CD4-positive, alpha-beta T cell treated with Interleukin-21 for 1 hour (primary cell): ENCODE data around the gene APOA1.
"Not testable (repeated sequence)": the region's sequence is repeated elsewhere in the genome, so short reads cannot be mapped to it uniquely, and the experiment has no call there.

Experiments
- DNase-seq: peaks from one replicate; pipeline ENCODE4 v3.0.0-alpha.2; 2020

The APOA1 gene

DNA sequence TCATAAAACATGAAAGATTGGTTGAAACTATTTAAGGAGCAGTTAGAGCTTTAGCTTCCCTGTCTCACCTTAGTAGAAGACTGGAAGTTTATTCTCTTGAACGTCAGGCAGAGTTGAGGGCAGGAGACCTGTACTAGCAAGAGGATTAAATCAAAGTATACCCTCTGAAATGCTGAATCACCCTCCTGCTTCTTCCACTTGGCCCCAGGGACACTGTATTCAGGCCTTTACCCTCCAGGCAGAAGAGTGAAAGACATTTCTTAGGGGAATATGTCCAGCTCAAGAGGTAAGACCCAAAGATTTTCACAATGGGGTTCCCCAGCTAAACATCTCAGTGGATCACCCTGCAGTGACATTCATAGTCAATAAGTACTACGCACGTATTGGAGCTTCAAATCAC is 26.2 kb downstream of the APOA1 start:
- no peak for DNase-seq

DNA sequence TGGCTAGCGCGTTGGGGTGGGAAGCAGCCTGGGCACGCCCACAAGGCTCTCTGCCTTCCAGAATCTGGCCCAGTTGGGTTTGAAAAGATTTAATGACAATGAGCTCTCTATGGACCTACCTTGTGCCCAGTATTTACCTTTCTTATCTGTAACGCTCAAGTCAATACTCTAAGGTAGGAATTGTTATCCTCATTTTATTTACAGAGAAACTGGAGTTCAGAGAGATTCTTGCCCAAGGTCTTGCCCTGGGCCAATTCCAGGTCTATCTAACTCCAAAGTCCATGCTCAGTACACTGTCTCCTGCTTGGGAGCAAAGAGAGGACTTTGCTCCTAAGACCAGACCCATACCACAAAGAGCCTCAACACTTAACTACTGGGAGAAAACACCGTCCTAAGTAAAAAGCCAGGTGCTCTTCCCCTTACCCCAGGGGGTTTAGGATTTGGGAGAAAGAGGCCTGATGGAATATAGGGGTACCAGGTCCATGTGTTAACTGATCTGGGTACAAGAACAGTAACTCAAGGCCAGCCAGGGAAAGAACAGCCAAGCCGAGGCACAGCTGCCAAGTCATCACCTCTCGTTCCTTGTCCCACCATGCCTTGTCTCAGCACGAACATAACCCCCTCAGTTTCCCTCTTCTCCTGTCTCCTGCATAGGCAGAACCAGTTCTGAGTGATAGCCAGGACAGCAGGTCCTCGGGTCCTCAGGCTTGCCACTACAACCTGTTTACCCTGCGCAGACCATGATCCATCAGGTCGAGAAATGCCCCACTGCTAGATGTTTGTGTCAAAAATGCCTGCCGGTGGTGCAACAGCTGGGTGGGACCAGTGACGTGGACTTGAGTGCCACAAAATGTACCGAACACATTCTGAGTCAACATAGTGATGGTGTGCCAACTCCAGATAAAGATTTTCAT is 28.9 kb downstream of the APOA1 start:
- DNase-seq: no peak

DNA sequence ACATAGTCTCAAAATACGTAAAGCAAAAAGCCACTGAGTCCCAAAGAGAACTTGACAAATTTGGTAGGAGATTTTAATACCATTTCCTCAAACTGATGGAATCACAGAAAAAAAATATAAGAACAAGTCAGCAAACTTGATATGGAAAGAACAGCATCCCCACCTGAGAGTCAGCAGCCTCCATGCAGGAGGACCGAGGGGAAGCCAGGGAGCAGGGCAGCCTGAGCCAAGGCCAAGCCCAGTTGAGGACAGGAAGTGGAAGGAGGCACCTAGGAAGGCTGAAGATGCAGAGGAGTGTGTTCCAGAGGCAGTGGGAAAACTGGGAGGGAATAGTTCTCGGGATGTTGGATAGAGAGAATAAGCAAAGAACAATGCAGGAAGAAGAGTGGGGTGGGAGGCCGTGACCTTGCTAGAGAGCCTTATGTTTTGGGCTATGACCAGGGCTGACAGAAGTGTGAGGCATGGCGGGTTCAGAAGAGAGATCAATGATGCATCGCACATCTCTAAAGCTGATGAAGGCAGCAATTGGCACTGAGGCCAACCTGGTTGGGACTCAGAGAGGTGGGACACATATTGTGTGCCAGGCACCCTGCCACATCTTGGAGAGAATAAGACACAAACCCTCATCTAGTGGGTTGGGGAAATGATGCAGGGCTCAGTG is 29.7 kb downstream of the APOA1 start:
- DNase-seq: no peak

DNA sequence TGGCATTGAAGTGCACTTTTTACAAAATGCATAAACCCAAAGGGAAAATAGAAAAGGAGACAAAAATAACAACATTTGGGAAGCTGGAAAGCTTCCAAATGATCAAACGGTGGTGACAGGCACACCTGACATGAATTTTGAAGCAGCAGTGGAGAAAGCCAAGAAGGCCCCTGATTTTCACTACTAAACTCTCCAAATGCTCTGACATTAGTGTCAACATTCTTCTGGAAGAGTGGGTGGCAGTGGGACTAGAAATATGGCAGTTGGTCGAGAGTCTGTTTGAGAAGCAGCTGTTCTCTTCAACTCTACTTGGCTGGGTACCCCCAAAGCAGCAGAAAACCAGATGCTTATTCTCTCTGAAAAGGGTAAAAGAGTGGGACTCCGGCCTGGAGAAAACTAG is 33.4 kb downstream of the APOA1 start:
- no peak for DNase-seq

DNA sequence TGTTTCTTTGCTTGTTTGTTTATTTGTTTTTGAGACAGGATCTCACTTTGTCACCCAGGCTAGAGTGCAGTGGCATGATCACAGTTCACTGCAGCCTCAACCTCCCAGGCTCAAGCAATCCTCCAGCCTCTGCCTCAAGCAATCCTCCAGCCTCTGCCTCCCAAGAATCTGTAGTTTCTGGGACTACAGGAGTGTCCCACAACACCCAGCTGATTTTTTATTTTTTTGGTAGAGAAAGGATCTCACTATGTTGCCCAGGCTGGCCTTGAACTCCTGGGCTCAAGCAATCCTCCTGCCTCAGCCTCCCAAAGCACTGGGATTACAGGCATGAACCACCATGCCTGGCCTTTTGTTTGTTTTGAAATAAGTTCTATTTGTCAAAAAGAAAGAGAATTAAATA is 35.8 kb downstream of the APOA1 start:
- DNase-seq: not testable (repeated sequence)

DNA sequence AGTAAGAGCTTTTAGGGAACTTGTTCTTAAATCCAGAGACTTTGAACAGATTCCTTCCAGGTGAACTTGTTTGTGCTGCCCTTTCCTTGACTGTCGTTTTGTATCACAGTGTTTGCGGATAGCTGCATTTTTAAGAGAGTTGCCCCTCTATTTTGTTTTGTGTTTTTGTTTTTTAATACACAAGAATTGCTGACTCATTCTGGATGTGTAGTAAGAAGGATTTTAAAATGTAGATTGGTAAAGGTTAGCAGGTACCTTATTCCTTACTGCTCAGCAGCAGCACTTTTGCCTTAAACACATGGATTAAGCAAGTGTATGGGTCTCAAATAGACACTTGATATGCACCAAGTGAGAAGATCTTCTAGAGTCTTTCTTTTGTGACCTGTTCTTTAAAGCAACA is 36.8 kb downstream of the APOA1 start:
- no peak for DNase-seq

DNA sequence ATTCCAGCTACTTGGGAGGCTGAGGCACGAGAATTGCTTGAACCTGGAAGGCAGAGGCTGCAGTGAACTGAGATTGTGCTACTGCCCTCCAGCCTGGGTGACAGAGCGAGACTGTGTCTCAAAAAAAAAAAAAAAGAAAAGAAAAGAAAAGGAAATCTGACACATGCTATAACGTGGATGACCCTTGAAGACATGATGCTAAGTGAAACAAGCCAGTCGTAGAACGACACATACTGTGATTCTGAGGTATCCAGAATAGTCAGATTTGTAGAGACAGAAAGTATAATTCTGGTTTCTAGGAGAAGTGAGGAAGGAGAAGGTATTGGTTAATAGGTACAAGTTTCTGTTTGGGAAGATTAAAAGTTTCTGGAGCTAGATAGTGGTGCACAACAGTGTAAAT is 39.1 kb downstream of the APOA1 start:
- no peak for DNase-seq

DNA sequence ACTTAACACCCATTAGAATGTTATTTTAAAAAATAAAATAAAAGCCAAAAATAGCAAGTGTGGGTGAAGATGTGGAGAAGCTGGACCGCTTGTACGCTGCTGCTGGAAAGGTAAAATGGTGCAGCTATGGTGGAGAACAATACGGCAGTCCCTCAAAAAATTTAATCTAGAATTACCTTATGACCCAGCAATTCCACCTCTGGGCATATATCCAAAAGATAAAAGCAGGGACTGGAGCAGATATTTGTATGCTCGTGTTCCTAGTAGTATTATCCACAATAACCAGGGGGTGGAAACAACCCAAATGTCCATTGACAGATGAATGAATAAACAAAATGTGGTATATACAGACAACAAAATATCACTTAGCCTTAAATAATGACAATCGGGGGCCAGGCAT is 39.6 kb downstream of the APOA1 start:
- DNase-seq: no peak

DNA sequence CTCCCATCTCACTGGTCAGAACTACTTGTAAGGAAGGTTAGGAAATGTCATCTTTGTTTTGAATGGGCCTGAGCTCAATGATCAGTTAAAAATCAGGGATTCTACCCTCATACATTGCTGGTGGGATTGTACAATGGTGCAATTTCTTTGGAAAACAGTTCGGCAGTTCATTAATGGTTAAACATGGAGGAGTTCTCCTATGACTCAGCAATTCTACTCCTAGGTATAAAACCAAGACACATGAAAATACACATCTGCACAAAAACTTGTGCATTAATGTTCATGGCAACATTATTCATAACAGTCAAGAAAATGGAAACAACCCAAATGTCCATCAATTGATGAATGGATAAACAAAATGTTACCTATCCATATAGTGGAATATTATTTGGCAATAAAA is 40.9 kb downstream of the APOA1 start:
- no peak for DNase-seq

DNA sequence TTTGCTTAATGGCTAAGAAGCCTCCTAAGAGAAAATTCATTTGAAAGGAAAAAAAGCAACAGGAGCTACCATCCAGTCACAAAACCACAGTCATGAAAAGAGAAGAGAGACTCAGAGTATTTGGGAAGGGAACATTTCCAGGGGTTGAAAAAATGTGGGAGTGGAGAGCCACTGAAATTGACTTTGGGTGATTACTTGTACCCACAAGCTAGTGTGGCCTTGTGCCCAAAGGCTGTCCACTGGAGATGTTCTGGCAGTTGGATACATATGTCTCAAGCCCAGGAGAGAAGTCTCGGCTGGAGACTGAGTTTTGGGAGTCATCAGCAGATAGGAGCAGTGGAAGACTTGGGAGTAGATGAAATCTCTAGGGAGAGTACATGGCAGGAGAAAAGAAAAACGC is 42.6 kb downstream of the APOA1 start:
- no peak for DNase-seq

DNA sequence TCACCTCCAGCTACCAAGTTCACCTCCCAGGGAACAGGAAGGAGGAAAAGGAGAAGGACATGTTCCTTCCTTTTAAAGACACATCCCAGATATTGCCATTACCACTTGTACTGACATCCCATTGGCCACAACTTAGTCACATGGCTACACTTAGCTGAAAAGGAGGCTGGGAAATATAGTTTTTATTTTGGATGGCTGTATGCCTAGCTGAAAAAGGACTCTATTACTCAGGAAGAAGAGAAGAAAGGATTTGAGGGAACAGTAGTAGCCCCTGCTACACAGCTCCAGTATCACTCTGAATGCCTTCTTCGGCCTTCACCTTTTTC is 43.7 kb downstream of the APOA1 start:
- no peak for DNase-seq

DNA sequence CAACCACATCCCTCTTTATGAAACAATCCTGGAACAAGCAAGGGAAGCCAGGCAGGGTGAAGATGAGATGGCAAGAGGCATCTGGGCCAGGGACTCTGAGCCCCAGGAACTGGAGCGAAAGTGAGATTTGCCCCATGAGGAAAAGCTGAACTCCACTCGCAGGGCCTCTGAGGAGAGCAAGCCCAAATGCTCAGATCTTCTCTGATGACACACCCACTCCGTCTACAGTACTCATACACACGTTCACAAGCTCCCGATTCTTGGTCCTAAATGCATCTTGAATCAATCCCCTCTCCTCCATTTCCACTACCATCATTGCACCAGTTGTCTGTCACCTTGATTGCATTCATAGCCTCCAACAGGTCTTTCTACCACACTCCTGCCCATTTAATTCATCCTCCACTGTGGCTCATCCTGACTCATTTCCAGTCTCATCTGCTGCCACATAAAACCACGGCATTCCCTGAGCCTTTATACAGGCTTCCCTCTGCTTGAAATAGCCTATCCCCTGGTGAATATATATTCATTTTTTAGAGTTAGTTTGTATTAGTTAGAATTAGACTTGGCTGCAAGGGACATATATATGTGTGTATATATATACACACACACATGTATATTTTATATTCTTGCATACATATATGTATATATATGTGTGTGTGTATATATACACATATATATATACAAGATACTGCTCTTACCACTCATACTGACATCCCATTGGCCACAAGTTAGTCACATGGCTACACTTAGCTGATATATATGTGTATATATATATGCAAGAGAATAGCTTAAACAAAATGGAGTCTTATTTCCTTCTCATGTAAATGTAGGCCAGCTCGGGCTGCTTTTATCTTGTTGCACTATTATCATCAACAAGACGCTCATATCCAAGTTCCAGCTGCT is 44.3 kb downstream of the APOA1 start:
- DNase-seq: no peak

DNA sequence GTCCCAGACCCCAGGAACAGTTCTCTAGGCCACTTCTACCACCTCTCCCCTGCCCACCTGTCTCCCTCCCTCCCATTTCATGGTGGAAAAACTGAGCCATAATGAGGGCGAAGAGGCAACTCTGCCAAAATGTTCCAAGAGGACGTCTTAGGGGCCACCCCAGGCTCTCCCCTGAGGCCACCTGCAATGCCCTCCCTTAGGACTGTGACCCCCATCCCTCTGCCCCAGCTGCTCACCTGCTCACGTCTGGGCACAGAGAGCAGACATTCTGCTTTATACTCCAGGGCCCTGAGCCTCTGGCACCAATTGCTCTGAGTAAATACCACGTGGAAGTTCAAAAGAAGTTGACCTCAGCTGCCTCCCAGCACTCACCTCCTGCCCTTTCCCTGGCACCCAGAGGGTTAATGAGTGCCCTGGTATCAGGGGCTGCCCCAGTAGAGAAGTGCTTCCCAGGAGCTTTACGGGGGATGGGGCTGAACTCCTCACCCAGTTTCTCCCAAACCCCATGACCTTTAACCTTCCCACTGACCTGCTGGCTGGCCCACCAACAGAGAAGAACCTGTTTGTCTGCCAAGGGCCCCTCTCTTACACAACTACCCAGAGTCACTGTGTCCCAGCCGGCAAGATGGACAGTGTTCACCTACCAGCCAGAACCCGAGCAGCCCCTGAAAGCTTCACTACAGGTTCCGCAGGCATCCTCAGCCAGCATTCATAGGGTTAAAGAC is 45.1 kb downstream of the APOA1 start:
- DNase-seq: no peak

DNA sequence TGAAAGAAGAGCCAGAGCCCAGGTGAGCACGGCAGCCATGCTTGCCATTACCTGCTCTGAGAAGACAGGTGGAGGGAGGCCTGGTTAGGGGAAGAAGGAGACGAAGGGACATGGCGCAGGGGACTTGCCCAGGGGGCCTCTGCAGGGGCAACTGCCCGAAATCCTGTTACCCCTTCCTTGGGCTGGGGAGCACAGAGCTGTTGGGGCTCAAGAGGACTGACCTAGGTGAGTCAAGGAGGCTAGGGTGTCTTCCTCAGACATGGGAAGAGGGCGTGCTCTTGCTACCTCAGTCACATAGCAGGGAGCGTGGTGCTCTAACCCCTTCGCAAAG is 45.6 kb downstream of the APOA1 start, which contains the start of gene APOA5:
APOA5 (minus strand) TSS at position 67 of the 331 bp plus-strand sequence; CDS start at position 48, 19 bp downstream.
- DNase-seq: no peak

DNA sequence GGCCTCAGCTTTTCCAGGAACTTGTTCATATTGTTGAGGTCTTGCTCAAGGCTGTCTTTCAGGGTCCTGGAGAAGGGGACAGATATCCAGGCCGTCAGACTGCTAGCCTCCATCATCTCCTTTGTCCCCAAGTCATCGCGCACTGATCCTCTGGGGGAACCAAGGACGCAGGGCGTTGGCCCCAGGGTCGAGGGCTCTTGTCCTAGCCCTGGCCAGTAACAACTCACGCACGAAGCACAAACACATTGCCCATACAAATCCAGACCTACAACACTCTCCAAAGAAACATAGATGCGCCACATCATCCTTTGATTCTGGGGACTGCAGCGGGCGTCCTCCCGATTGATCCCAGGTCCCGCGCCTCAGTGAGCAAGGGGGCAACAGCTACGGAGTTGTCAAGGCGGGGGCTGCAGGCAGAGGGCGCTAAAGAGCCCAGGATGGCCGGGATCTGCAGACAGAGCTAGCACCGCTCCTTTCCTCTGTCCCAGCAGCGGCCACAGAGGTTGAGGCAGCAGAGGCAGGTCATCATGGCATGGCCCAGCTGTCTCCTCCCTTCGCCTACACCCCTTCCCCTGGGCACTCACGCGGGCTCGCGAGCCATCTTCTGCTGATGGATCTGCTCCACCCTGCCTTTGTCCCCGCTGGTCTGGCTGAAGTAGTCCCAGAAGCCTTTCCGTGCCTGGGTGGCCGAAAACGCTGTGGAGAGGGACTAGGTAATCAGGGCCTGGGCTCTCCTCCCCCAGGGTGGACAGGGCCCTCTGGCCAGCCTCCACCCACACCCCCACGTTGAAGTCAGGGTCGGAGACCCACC is 46.2 kb downstream of the APOA1 start:
- DNase-seq: peak; percentile 76

DNA sequence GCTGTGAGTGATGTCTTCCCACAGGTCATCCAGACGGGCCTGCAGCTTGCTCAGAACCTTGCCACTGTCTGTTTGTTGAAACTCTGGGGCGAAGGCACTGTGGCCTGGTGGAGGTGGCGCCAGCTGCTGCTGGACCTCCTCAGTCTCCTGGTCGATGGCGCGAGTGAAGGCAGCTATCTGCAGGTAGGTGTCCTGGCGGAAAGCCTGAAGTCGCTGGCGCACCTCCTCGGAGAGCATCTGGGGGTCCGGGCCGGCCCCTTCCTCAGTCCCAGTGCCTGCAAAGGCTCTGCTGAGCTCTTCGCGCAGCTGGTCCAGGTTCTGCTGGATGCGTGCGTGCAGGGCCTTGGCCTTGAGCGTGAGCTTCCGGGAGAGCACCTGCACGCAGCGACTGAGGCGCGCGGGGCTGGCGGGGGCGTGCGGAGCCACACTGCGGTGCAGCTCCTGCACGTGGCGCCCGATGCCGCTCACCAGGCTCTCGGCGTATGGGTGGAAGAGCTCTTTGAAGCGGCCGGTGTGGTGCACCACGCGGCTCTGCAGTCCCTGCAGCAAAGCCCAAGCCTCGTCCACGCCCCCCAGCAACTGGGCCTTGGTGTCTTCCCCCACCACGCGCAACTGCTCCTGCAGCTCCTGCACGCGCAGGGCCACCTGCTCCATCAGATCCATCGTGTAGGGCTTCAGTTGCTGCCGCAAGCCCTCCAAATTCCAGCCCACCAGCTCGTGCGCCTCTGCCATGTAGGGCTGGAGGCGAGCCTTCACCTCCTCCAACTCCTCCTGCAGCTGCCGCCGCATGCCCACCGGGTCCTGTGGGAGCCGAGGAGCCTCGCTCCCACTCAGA is 47.0 kb downstream of the APOA1 start:
- DNase-seq: no peak

DNA sequence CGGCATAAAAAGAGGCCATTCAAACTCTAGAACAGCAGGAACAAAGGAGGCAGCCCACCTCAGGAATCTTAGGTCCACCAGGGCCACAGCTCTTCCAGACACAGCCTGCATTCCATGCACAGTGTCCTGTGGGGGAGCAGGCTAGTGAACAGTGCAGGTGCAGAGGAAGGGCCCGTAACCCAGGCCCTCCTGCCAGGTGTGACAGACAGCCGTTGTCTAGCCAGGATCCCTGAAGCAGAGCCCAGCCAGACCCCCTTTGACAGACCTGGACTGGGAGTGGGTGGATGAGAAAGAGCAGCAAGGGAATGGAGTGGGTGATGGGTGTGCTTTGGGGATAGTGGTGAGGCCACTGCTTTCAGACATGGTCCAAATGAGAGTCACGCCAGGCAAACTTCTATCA is 48.4 kb downstream of the APOA1 start:
- DNase-seq: no peak

DNA sequence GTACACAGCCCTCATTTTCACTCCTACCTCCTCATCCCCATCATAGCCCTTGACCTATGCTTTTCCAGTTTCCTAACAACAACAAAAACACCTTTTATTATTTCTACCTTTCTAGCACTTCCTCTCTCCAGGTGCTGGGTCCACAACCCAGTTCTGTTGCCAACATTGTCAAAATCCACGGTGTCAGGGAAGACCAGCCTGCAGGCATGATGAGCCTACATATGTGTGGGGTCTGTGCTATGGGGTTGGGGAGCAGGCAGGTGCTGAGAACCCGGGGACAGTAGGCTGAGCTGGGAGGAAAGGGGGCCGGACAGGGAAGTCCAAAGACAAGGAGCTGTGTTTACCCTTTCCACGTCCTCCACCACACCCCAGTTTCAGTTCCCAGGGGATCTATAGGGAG is 48.9 kb downstream of the APOA1 start:
- no peak for DNase-seq

DNA sequence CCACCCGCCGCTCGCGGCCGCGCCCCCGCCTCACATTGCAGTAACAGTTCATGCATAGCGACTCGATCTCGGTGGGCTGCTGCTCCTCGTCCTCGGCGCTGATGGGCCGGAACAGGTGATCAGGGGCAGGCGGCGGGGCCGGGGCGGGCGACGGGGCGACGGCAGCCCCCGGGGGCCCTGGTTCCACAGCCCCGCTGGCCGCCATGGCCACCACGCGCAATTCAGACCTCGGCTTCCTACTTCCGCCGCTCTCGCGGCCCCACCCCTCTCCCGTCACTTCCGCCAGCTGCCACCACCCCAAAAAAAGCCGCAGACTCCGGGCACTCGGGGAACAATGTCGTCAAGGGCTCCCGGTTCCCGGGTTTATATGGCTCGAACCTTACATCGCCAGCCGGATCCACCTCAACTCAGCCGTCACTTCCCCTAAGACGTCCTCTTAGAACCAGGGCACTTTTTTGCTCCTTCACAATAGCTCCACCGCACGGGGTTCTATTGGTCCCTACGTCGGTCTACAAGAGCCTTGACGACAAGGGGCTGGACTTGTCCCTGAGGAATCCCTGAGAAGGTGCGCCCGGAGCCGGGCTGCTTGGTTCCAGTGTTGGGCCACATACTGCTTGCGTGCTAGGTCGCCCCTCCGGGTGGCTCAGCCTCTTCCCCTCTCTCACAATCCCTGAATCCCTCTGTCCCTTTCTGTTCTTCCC is 49.5 kb downstream of the APOA1 start, which contains the start of gene ZPR1:
ZPR1 (minus strand) TSS at position 238 of the 701 bp plus-strand sequence; CDS start at position 205, 33 bp downstream.
- peak; percentile 89 for DNase-seq

DNA sequence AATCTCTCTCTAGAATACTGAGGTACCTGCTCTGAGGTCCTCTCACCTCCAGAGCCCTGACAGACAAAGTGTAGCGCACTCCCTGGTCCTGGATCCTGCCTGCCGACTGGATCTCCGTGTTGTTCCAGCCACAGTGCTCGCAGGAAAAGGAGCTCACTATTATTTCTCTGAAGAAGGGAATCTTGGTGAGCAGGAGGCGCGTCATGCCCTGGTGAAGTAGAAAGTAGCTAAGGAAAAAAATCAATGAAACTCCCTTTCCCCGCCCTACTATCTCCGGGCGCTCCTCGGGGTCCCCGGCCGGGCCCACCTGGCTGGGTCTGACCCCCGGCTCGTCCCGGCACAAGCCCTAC is 50.0 kb downstream of the APOA1 start:
- DNase-seq: no peak
